Loucy (cell line): ENCODE measurements around the gene FAM83D.

Experiments
- H2AFZ ChIP-seq: fragments of 200-600 bp; sonication (generic); 2 replicates; pipeline ENCODE4 v1.6.0; 2016; ENCODE audit warnings: antibody characterized with exemption, mild to moderate bottlenecking, low read length, moderate library complexity
- H3F3A ChIP-seq: fragments of 200-600 bp; 2 replicates; pipeline ENCODE4 v1.6.0; 2016; ENCODE audit warnings: antibody characterized with exemption, low read depth, mild to moderate bottlenecking
- H3K27me3 ChIP-seq: fragments of 200-600 bp; sonication (generic); 2 replicates; pipeline ENCODE4 v1.6.1; 2014; ENCODE audit warnings: low read length, mild to moderate bottlenecking; ENCODE audit not compliant: insufficient read depth, poor library complexity, severe bottlenecking
- H3K36me3 ChIP-seq: fragments of 200-600 bp; sonication (generic); 2 replicates; pipeline ENCODE4 v1.6.1; 2016; ENCODE audit warnings: low read length; ENCODE audit not compliant: insufficient read depth
- H3K4me1 ChIP-seq: fragments of 200-600 bp; sonication (generic); 2 replicates; pipeline ENCODE4 v1.5.1; 2014; ENCODE audit warnings: low read length, mild to moderate bottlenecking; ENCODE audit not compliant: insufficient read depth, poor library complexity, severe bottlenecking
- H3K4me2 ChIP-seq: fragments of 200-600 bp; sonication (generic); 2 replicates; pipeline ENCODE4 v1.6.0; 2014; ENCODE audit warnings: antibody characterized with exemption, low read length, low read depth, mild to moderate bottlenecking; ENCODE audit not compliant: poor library complexity, severe bottlenecking
- H3K4me3 ChIP-seq: fragments of 200-600 bp; sonication (generic); 2 replicates; pipeline ENCODE4 v1.5.1; 2014; ENCODE audit warnings: low read length, mild to moderate bottlenecking, mixed read lengths; ENCODE audit not compliant: poor library complexity, severe bottlenecking
- H3K79me2 ChIP-seq: fragments of 200-600 bp; sonication (generic); 2 replicates; pipeline ENCODE4 v1.6.1; 2014; ENCODE audit warnings: low read length; ENCODE audit not compliant: insufficient read depth
- H3K9ac ChIP-seq: fragments of 200-600 bp; sonication (generic); 2 replicates; pipeline ENCODE4 v1.6.0; 2014; ENCODE audit warnings: mild to moderate bottlenecking, low read depth, low read length, moderate library complexity; ENCODE audit not compliant: poor library complexity, severe bottlenecking
- H3K9me2 ChIP-seq: fragments of 200-600 bp; sonication (generic); replicated peaks from 2 replicates; pipeline ENCODE4 v1.6.1; 2016; ENCODE audit warnings: low read depth, low read length, mixed read lengths
- H3K9me3 ChIP-seq: fragments of 200-600 bp; sonication (generic); 2 replicates; pipeline ENCODE4 v1.6.1; 2014; ENCODE audit warnings: mild to moderate bottlenecking, antibody characterized with exemption, low read length, low read depth; ENCODE audit not compliant: insufficient read depth
- H4K20me1 ChIP-seq: fragments of 200-600 bp; sonication (generic); 2 replicates; pipeline ENCODE4 v1.6.0; 2014; ENCODE audit warnings: antibody characterized with exemption, low read length, mild to moderate bottlenecking; ENCODE audit not compliant: insufficient read depth, poor library complexity, severe bottlenecking
- CTCF ChIP-seq: fragments of 200-600 bp; sonication (generic); conservative IDR thresholded peaks from 2 replicates; pipeline ENCODE4 v1.5.1; 2014; ENCODE audit warnings: mild to moderate bottlenecking, antibody characterized with exemption, low read length
- EZH2phosphoT487 ChIP-seq: fragments of 200-600 bp; IDR thresholded peaks from 2 replicates; pipeline ENCODE4 v1.6.1; 2018; ENCODE audit warnings: antibody characterized with exemption, mild to moderate bottlenecking, moderate library complexity, borderline replicate concordance

Gene FAM83D

GRCh38 chr20:38941726-38942389 is 15.6 kb downstream of the FAM83D start:
- Histone ChIP-seq H3K9me3 (no peaks in the 10 kb centered on the region), H3K4me1 (peaks cover 20% of the 10 kb centered on the region), H2AFZ (no peak overlapping the region), H3K36me3 (peaks cover 87% of the 10 kb centered on the region), H3K4me3 (no peak overlapping the region), H3F3A (no peaks in the 10 kb centered on the region), H3K9ac (no peak overlapping the region), H3K9me2 (no peaks in the 10 kb centered on the region), H3K4me2 (no peak overlapping the region), H3K79me2 (peaks cover 85% of the 10 kb centered on the region), H4K20me1 (peaks cover 26% of the 10 kb centered on the region), H3K27me3 (no peaks in the 10 kb centered on the region)
- TF ChIP-seq EZH2phosphoT487 (no peak), CTCF (peak; percentile 29; the same call in 1 of the 2 replicates)

GRCh38 chr20:38945012-38945411 is 18.8 kb downstream of the FAM83D start:
- no peak for TF ChIP-seq CTCF
- H3K4me2 ChIP-seq, result no peak overlapping the region
- H3F3A ChIP-seq, result no peaks in the 10 kb centered on the region; the same call in 1 of the 2 replicates
- no peaks in the 10 kb centered on the region for H3K9me3 ChIP-seq
- no peak overlapping the region for H3K4me3 ChIP-seq
- no peaks in the 10 kb centered on the region for H3K9me2 ChIP-seq
- peaks cover 75% of the 10 kb centered on the region for H3K79me2 ChIP-seq
- H4K20me1 ChIP-seq, result peaks cover 11% of the 10 kb centered on the region
- H3K4me1 ChIP-seq, result peaks cover under 1% of the 10 kb centered on the region
- H3K36me3 ChIP-seq, result peaks cover 91% of the 10 kb centered on the region
- H2AFZ ChIP-seq, result no peak overlapping the region
- H3K27me3 ChIP-seq, result no peaks in the 10 kb centered on the region
- H3K9ac ChIP-seq, result no peak overlapping the region

GRCh38 chr20:38946836-38947235 is 20.6 kb downstream of the FAM83D start:
- Histone ChIP-seq H3K9ac (no peak overlapping the region), H3K9me3 (no peaks in the 10 kb centered on the region), H3K27me3 (no peaks in the 10 kb centered on the region), H3K9me2 (no peaks in the 10 kb centered on the region), H3K4me3 (no peak overlapping the region), H3K4me1 (no peaks in the 10 kb centered on the region), H3K79me2 (peaks cover 57% of the 10 kb centered on the region), H3K36me3 (peaks cover 91% of the 10 kb centered on the region), H2AFZ (no peak overlapping the region), H3K4me2 (no peak overlapping the region), H4K20me1 (peaks cover 5% of the 10 kb centered on the region), H3F3A (no peaks in the 10 kb centered on the region; the same call in 1 of the 2 replicates)
- TF ChIP-seq EZH2phosphoT487, result no peak
- no peak for TF ChIP-seq CTCF
